Measurements from ENCODE around the gene RHBDF2.

- no peak for TF ChIP-seq CTCF (IDR thresholded peaks at IDR 0.05)
- TF ChIP-seq POLR2A (IDR thresholded peaks at IDR 0.05), result no peak
Observed at GRCh38 chr17:76538941-76539570, 37.8 kb upstream of the RHBDF2 start.
